Measurements from ENCODE around the gene PRADC1. TPM values are rescaled to one million over a fixed set of nuclear protein-coding genes. Genes with fewer than 3 reads are reported as not detected.

Gene PRADC1
- total RNA-seq, 4 donors from 2014 or later: 69.4 to 132 (median 104) TPM

GRCh38 chr2:73238149-73238548, 5.1 kb upstream of the PRADC1 start:
- ATAC-seq: no peak
- Histone ChIP-seq H3K36me3 (peaks cover 0 to 34% of the 10 kb centered on the region in 2 donors), H3K4me1 (peaks cover 21 to 48% of the 10 kb centered on the region in 2 donors), H3K9me3 (no peaks in the 10 kb centered on the region), H3K27ac (peak overlapping the region in 2 of 4 donors; percentile 0 to 56), H3K27me3 (no peaks in the 10 kb centered on the region), H3K4me3 (no peak overlapping the region)
- TF ChIP-seq POLR2A (IDR thresholded peaks at IDR 0.05) (no peak), CTCF (IDR thresholded peaks at IDR 0.05 in 4 of 5, conservative IDR thresholded peaks at IDR 0.05 in 1 of 5) (no peak)
- intact Hi-C loops (cut with DNase I; ENCODE audit: low total_unique reads) (loop anchor here (10.0 kb wide), 1 partner anchor 1217 kb away; the partner anchor contains the start of genes INO80B and WBP1), in situ Hi-C loops (cut with MboI; ENCODE audit: low sequenced_read_pairs in 4 of 4) (loop anchor here in 3 of 4 donors (25.0 kb wide), 3 partner anchors 149 to 1299 kb away; partner anchors contain the start of genes TPRKB (in 3 of the 3), ALMS1 (in 1 of the 3), AUP1 (in 1 of the 3) and DQX1 (in 1 of the 3))
- DNase-seq: no peak

- DNase-seq (no peak), ATAC-seq (no peak)
- in situ Hi-C loops (cut with MboI; ENCODE audit: low sequenced_read_pairs in 4 of 4): loop anchor here in 3 of 4 donors (25.0 kb wide), 3 partner anchors 150 to 1300 kb away; partner anchors contain the start of genes TPRKB (in 3 of the 3), ALMS1 (in 1 of the 3), AUP1 (in 1 of the 3) and DQX1 (in 1 of the 3)
- Histone ChIP-seq H3K9me3 (no peaks in the 10 kb centered on the region), H3K4me1 (peaks cover 21 to 53% of the 10 kb centered on the region in 2 donors), H3K36me3 (peaks cover 0 to 25% of the 10 kb centered on the region in 2 donors), H3K4me3 (no peak overlapping the region), H3K27me3 (no peaks in the 10 kb centered on the region), H3K27ac (peak overlapping the region in 1 of 4 donors; percentile 56)
- TF ChIP-seq CTCF (IDR thresholded peaks at IDR 0.05 in 4 of 5, conservative IDR thresholded peaks at IDR 0.05 in 1 of 5) (no peak), POLR2A (IDR thresholded peaks at IDR 0.05) (no peak)
- intact Hi-C loops (cut with DNase I; ENCODE audit: low total_unique reads): loop anchor here (10.0 kb wide), 1 partner anchor 1218 kb away; the partner anchor contains the start of genes INO80B and WBP1
These were observed 4.1 kb upstream of the PRADC1 start for GRCh38 chr2:73237168-73237567.

- Histone ChIP-seq H3K27ac (peak overlapping the region in 3 of 4 donors; percentile 90 to 100 (median 96)), H3K4me1 (peaks cover 21 to 53% of the 10 kb centered on the region in 2 donors), H3K36me3 (peaks cover 0 to 9% of the 10 kb centered on the region in 2 donors), H3K9me3 (no peaks in the 10 kb centered on the region), H3K4me3 (peak overlapping the region; percentile 67 to 100 (median 95)), H3K27me3 (no peaks in the 10 kb centered on the region)
- ATAC-seq (no peak), DNase-seq (no peak)
- TF ChIP-seq CTCF (IDR thresholded peaks at IDR 0.05 in 4 of 5, conservative IDR thresholded peaks at IDR 0.05 in 1 of 5) (no peak), POLR2A (IDR thresholded peaks at IDR 0.05) (no peak)
- in situ Hi-C loops (cut with MboI; ENCODE audit: low sequenced_read_pairs in 4 of 4) (loop anchor here in 3 of 4 donors (25.0 kb wide), 3 partner anchors 152 to 1302 kb away; partner anchors contain the start of genes TPRKB (in 3 of the 3), ALMS1 (in 1 of the 3), AUP1 (in 1 of the 3) and DQX1 (in 1 of the 3)), intact Hi-C loops (cut with DNase I; ENCODE audit: low total_unique reads) (loop anchor here (2.0 to 10.0 kb wide), 2 partner anchors 149 to 1219 kb away; partner anchors contain the start of genes ALMS1, INO80B and WBP1)
These were observed 2.4 kb upstream of the PRADC1 start for GRCh38 chr2:73235315-73236028.

GRCh38 chr2:73233932-73234832, 1.1 kb upstream of the PRADC1 start, which contains the start of gene CCT7:
CCT7 (plus strand) TSS chr2:73234308; CDS start chr2:73234379, 71 bp downstream.
- no peaks in the 10 kb centered on the region for H3K27me3 ChIP-seq
- in situ Hi-C loops (cut with MboI; ENCODE audit: low sequenced_read_pairs in 4 of 4): loop anchor here in 3 of 4 donors (25.0 kb wide), 3 partner anchors 153 to 1303 kb away; partner anchors contain the start of genes TPRKB (in 3 of the 3), ALMS1 (in 1 of the 3), AUP1 (in 1 of the 3) and DQX1 (in 1 of the 3)
- H3K4me1 ChIP-seq: peaks cover 21 to 42% of the 10 kb centered on the region in 2 donors
- DNase-seq (peak; percentile 81 to 88), ATAC-seq (peak; percentile 84 to 85)
- H3K27ac ChIP-seq: peak within 1 kb of the TSS; percentile 90 to 100 (median 95)
- TF ChIP-seq POLR2A (IDR thresholded peaks at IDR 0.05) (peak; percentile 73 to 74), CTCF (IDR thresholded peaks at IDR 0.05 in 4 of 5, conservative IDR thresholded peaks at IDR 0.05 in 1 of 5) (peak in 1 of 5 experiments; percentile 6)
- H3K9me3 ChIP-seq: no peaks in the 10 kb centered on the region
- H3K4me3 ChIP-seq: peak within 1 kb of the TSS; percentile 67 to 100 (median 95)
- H3K36me3 ChIP-seq: peaks cover 0 to 11% of the 10 kb centered on the region in 2 donors
- intact Hi-C loops (cut with DNase I; ENCODE audit: low total_unique reads): loop anchor here (1.0 to 10.0 kb wide), 6 partner anchors 20 to 1221 kb away; partner anchors contain the start of genes ALMS1, INO80B, RAB11FIP5 and SFXN5
